C4-2B (cell line): ENCODE measurements around the gene CNGB1.

Source experiments
- H3K27ac ChIP-seq: fragments of 450-650 bp; 2 replicates; pipeline ENCODE4 v1.5.1; 2017
- ZFX ChIP-seq: fragments of 450-650 bp; IDR thresholded peaks from 2 replicates; pipeline ENCODE4 v1.6.1; 2017
- TF ChIP-seq, protein P1 (sequence below): fragments of 450-650 bp; conservative IDR thresholded peaks from 2 replicates; pipeline ENCODE4 v1.5.1; 2017; ENCODE audit warnings: mild to moderate bottlenecking

CNGB1 gene

DNA sequence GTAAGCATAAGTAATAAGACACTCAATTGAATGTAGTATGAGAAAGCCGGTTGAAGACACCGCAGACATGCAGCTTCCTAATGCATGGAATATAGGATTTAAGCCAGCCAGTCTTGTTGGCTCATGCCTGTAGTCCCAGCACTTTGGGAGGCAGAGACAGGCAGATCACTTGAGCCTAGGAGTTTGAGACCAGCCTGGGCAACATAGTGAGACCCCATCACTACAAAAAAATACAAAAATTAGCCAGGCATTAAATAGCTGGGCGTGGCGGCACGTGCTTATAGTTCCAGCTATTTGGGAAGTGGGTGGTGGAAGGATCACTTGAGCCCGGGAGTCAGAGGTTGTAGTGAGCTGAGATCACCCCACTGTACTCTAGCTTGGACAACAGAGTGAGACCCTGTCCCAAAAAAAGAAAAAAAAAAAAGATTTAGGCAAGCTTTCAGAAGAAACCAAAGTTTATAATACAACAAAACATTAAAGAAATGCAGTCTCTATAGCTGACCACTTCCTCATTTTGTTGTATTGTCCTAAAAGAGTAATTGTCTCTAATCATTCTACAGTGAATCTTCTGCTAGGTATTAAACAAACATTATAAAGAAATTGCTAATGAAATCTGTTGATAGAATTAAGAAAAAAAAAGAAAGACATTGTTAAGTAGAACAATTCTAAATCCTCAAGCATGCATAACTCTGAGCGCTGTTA is 100.0 kb downstream of the CNGB1 start:
- no peak overlapping the region for H3K27ac ChIP-seq
- TF ChIP-seq, protein P1, sequence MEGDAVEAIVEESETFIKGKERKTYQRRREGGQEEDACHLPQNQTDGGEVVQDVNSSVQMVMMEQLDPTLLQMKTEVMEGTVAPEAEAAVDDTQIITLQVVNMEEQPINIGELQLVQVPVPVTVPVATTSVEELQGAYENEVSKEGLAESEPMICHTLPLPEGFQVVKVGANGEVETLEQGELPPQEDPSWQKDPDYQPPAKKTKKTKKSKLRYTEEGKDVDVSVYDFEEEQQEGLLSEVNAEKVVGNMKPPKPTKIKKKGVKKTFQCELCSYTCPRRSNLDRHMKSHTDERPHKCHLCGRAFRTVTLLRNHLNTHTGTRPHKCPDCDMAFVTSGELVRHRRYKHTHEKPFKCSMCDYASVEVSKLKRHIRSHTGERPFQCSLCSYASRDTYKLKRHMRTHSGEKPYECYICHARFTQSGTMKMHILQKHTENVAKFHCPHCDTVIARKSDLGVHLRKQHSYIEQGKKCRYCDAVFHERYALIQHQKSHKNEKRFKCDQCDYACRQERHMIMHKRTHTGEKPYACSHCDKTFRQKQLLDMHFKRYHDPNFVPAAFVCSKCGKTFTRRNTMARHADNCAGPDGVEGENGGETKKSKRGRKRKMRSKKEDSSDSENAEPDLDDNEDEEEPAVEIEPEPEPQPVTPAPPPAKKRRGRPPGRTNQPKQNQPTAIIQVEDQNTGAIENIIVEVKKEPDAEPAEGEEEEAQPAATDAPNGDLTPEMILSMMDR: no peak
- no peak for TF ChIP-seq ZFX

DNA sequence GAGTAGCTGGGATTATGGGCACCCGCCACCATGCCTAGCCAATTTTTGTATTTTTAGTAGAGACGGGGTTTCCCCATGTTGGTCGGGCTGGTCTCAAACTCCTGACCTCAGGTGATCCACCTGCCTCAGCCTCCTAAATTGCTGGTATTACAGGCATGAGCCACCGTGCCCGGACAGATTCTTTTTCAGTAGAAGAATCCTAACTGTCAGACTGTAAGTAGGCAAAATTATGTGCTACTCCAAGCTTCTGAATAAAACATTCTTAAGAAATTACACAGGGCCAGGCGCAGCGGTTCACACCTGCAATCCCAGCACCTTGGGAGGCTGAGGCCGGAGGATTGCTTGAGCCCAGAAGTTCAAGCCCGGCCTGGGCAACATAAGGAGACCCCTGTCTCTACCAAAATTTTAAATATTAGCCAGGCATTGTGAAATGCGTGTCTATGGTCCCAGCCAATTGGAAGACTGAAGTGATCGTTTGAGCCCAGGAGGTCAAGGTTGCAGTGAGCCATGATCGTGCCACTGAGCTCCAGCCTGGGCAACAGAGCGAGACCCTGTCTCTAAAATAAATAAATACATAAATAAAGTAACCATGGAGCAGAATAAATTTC is 101.9 kb downstream of the CNGB1 start:
- no peak for TF ChIP-seq ZFX
- TF ChIP-seq, protein P1: no peak
- no peak overlapping the region for H3K27ac ChIP-seq

DNA sequence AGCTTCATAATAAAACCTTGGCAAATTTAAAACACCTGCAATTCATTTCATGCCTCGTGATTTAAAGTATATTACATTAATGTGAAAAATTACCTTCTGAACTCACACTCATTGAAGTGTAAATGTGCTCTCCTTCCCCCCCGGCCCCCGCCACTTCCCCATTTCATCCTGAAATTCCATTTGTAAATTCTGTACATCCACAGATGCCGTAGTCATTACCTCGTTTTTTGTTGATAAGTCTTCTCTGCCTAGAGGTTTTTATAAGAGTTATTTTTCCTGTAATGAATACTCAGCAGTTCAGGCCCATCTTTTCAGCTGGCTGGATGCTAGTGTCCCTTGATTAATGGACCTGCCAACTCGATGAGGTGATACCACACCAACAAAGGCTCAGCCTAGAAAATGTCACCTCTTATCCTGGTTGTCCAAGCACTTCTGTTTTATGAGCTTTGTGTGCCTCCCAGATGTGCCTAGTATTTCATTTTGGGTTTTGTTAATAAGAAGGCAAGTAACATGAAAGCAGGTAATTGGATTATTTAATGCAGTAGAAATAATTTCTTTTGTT is 103.8 kb downstream of the CNGB1 start:
- TF ChIP-seq, protein P1: no peak
- no peak for TF ChIP-seq ZFX
- H3K27ac ChIP-seq: no peak overlapping the region

DNA sequence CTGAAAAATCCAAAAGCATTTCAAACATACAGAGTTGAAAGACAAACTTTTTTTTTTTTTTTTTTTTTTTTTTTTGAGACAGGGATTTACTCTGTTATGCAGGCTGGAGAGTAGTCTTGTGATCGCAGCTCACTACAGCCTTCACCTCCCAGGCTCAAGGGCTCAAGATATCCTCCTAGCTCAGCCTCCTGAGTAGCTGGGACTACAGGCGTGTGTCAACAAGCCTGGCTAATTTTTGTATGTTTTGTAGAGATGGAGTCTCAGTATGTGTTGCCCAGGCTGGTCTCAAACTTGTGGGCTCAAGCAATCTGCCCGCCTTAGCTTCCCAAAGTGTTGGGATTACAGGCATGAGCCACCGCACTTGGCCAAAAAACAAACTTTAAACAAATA is 104.4 kb downstream of the CNGB1 start:
- no peak overlapping the region for H3K27ac ChIP-seq
- no peak for TF ChIP-seq ZFX
- TF ChIP-seq, protein P1: no peak

DNA sequence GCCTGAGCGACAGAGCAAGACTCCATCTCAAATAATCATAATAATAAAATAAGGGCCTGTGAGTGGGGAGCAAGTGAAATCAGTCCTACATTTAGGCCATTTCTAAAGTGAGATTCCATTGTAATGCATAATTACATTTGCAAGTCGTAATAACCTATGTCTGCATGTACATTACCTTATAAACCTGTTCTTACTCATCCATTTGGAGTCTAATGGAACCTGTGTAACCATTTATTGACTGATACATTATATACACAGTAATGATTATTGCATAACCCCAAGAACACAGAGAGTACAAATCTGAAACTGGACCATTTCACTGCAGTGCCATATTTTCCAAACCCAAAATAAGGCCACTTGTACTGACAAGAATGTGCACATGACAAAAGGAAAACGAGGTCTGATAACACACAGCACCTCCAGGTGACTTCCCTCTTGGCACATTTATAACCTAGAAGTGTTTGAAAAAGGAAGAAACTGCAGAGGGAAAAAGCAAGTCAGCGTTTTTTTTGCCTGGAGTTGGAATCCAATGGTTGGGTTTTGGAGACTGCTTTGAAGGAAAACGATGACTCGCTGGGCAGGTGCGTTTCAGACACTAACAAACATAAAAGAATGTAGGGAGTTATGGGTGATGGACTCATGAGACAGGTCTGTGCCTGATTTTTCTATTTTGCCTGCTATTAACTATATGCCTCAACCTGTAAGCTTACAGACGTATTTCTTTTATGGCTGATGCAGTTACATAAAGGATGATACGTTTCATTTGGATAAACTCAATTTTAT is 105.0 kb downstream of the CNGB1 start:
- TF ChIP-seq, protein P1: no peak
- no peak for TF ChIP-seq ZFX
- H3K27ac ChIP-seq: no peak overlapping the region

DNA sequence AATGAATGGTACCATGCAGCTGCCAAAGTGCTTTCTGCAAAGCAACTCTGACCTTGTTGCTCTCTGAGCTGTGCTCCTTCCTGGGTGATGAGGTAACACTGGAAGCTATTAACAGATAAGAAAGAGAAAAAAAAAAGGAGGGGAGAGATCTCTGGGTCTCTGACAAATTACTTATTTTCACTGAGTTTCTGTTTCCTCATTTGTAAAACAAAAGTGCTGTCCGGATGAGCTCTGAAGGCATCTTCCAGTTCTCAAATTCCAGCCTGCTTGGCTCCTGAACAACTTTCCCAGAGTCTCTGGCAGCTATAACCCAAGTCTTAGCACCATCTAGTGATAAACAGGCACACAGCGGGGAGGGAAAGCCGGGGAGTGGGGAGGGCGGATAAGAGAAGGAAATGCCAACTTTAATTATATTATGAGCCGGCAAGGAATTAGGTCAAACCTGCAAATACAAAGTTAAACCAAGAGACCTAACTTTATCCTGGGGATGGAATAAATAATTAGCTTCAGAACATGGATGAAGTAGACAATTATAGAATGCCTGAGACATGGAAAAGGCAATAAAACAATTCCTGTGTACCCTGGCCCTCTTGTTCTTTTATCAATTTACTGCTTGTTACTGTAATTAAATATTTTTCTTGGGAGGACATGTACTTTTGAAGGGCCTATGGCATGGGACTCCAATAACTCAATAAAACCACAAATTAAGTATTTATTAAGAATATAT is 107.3 kb downstream of the CNGB1 start:
- H3K27ac ChIP-seq: no peak overlapping the region
- TF ChIP-seq ZFX: no peak
- TF ChIP-seq, protein P1: peak; percentile 81
